CD4-positive, alpha-beta T cell treated with Interleukin-4 for 4 hours (primary cell): Measurements from ENCODE around the gene PODN.

Source experiments
- DNase-seq: peaks from one replicate; pipeline ENCODE4 v3.0.0-alpha.2; 2020

Gene PODN

GRCh38 chr1:53061859-53062707 is at the start of gene PODN:
Gene PODN, plus strand, starts transcription at chr1:53062213. Its CDS starts 7,643 bp downstream, at chr1:53069856.
- no peak for DNase-seq

GRCh38 chr1:53014791-53015507 is 47.1 kb upstream of the PODN start:
- peak; percentile 94 for DNase-seq

GRCh38 chr1:53015508-53015860 is 46.5 kb upstream of the PODN start:
- no peak for DNase-seq

GRCh38 chr1:53016705-53017104 is 45.3 kb upstream of the PODN start:
- DNase-seq, result no peak

- no peak for DNase-seq
Measured at GRCh38 chr1:53020588-53020987, 41.4 kb upstream of the PODN start.

- no peak for DNase-seq
Measured at GRCh38 chr1:53022179-53022578, 39.8 kb upstream of the PODN start.

GRCh38 chr1:53023546-53023945 is 38.5 kb upstream of the PODN start:
- DNase-seq, result no peak

GRCh38 chr1:53024117-53024516 is 37.9 kb upstream of the PODN start:
- DNase-seq, result no peak

- DNase-seq, result no peak
Measured at GRCh38 chr1:53025034-53025768, 36.8 kb upstream of the PODN start.

- DNase-seq, result no peak
Measured at GRCh38 chr1:53025769-53026112, 36.3 kb upstream of the PODN start.

- no peak for DNase-seq
Measured at GRCh38 chr1:53026254-53026653, 35.8 kb upstream of the PODN start.

GRCh38 chr1:53031732-53032131 is 30.3 kb upstream of the PODN start:
- no peak for DNase-seq

GRCh38 chr1:53037159-53037558 is 24.9 kb upstream of the PODN start:
- no peak for DNase-seq

- DNase-seq, result no peak
Measured at GRCh38 chr1:53038566-53038965, 23.4 kb upstream of the PODN start.

GRCh38 chr1:53043271-53043670 is 18.7 kb upstream of the PODN start:
- DNase-seq, result no peak

- no peak for DNase-seq
Measured at GRCh38 chr1:53044926-53045325, 17.1 kb upstream of the PODN start.

GRCh38 chr1:53046930-53047329 is 15.1 kb upstream of the PODN start:
- DNase-seq, result no peak

- DNase-seq, result no peak
Measured at GRCh38 chr1:53047737-53048736, 14.0 kb upstream of the PODN start.

- DNase-seq, result no peak
Measured at GRCh38 chr1:53048960-53049573, 12.9 kb upstream of the PODN start.

GRCh38 chr1:53049574-53049967 is 12.4 kb upstream of the PODN start:
- no peak for DNase-seq

- no peak for DNase-seq
Measured at GRCh38 chr1:53050310-53050709, 11.7 kb upstream of the PODN start.

GRCh38 chr1:53051676-53052075 is 10.3 kb upstream of the PODN start:
- DNase-seq, result no peak
